Measurements from ENCODE around the gene EGFR. TPM values are rescaled to one million over a fixed set of nuclear protein-coding genes. Genes with fewer than 3 reads are reported as not detected.
A peak's percentile ranks its signal among the peaks of the same experiment; 100 is the strongest.

The EGFR gene
- total RNA-seq, 1 experiment from 2014 or later: not detected

GRCh38 chr7:55073051-55073511 lies 54.3 kb downstream of the EGFR start:
- Histone ChIP-seq H3K27ac (ENCODE audit: low read length) (peak overlapping the region; percentile 92), H3K9ac (ENCODE audit: low read length) (0 out of 2 replicates have a peak overlapping the region, but pooled peaks have one; percentile 5)

GRCh38 chr7:55073976-55074528 lies 55.2 kb downstream of the EGFR start:
- peak overlapping the region; percentile 52 for H3K4me2 ChIP-seq (ENCODE audit: low read depth, low read length, poor library complexity, severe bottlenecking)
- H3K4me1 ChIP-seq (ENCODE audit: low read length): peaks cover 59% of the 10 kb centered on the region
- H4K20me1 ChIP-seq (ENCODE audit: insufficient read depth, low read depth, low read length): no peaks in the 10 kb centered on the region
- H3K36me3 ChIP-seq (ENCODE audit: insufficient read depth, low read length): no peaks in the 10 kb centered on the region; the same call in 1 of the 2 replicates
- H3K27me3 ChIP-seq (ENCODE audit: low read length): no peaks in the 10 kb centered on the region
- peak overlapping the region; percentile 47 for H3K9ac ChIP-seq (ENCODE audit: low read length)
- peak; percentile 95 for DNase-seq
- peak overlapping the region; percentile 92 for H3K27ac ChIP-seq (ENCODE audit: low read length)
- H3K9me3 ChIP-seq (ENCODE audit: low read length): peaks cover 9% of the 10 kb centered on the region
- H3K79me2 ChIP-seq (ENCODE audit: low read length): no peaks in the 10 kb centered on the region
- H3K9me2 ChIP-seq (replicated peaks; ENCODE audit: insufficient read depth, low read length): no peaks in the 10 kb centered on the region
- peak overlapping the region; percentile 14; the same call in 1 of the 2 replicates for H3K4me3 ChIP-seq (ENCODE audit: low read length)
- H2AFZ ChIP-seq (ENCODE audit: low read length): peak overlapping the region; percentile 82

More at GRCh38 chr7:55073051-55073511, 54.3 kb downstream of the EGFR start:
- H3K79me2 ChIP-seq (ENCODE audit: low read length): no peaks in the 10 kb centered on the region
- H3K36me3 ChIP-seq (ENCODE audit: insufficient read depth, low read length): no peaks in the 10 kb centered on the region; the same call in 1 of the 2 replicates
- H3K4me2 ChIP-seq (ENCODE audit: low read depth, low read length, poor library complexity, severe bottlenecking): peak overlapping the region; percentile 52
- H2AFZ ChIP-seq (ENCODE audit: low read length): no peak overlapping the region
- peaks cover 9% of the 10 kb centered on the region for H3K9me3 ChIP-seq (ENCODE audit: low read length)
- no peaks in the 10 kb centered on the region for H3K9me2 ChIP-seq (replicated peaks; ENCODE audit: insufficient read depth, low read length)
- peak overlapping the region; percentile 18 for H3K4me3 ChIP-seq (ENCODE audit: low read length)
- H3K4me1 ChIP-seq (ENCODE audit: low read length): peaks cover 58% of the 10 kb centered on the region
- H4K20me1 ChIP-seq (ENCODE audit: insufficient read depth, low read depth, low read length): no peaks in the 10 kb centered on the region
- no peaks in the 10 kb centered on the region for H3K27me3 ChIP-seq (ENCODE audit: low read length)
- peak; percentile 95 for DNase-seq

- DNase-seq: no peak
- Histone ChIP-seq H3K9ac (ENCODE audit: low read length) (no peak overlapping the region; the same call in 1 of the 2 replicates), H3K9me3 (ENCODE audit: low read length) (peaks cover 9% of the 10 kb centered on the region), H3K4me2 (ENCODE audit: low read depth, low read length, poor library complexity, severe bottlenecking) (no peak overlapping the region), H4K20me1 (ENCODE audit: insufficient read depth, low read depth, low read length) (no peaks in the 10 kb centered on the region), H3K4me3 (ENCODE audit: low read length) (no peak overlapping the region), H3K9me2 (replicated peaks; ENCODE audit: insufficient read depth, low read length) (no peaks in the 10 kb centered on the region), H3K36me3 (ENCODE audit: insufficient read depth, low read length) (no peaks in the 10 kb centered on the region; the same call in 1 of the 2 replicates), H3K27ac (ENCODE audit: low read length) (peak overlapping the region; percentile 92; the same call in 1 of the 2 replicates), H3K79me2 (ENCODE audit: low read length) (no peaks in the 10 kb centered on the region), H3K4me1 (ENCODE audit: low read length) (peaks cover 64% of the 10 kb centered on the region), H3K27me3 (ENCODE audit: low read length) (no peaks in the 10 kb centered on the region), H2AFZ (ENCODE audit: low read length) (no peak overlapping the region)
Measured at GRCh38 chr7:55075464-55076021, 56.7 kb downstream of the EGFR start.

- H4K20me1 ChIP-seq (ENCODE audit: insufficient read depth, low read depth, low read length): no peaks in the 10 kb centered on the region
- no peaks in the 10 kb centered on the region for H3K79me2 ChIP-seq (ENCODE audit: low read length)
- H3K27ac ChIP-seq (ENCODE audit: low read length): no peak overlapping the region
- H3K9me3 ChIP-seq (ENCODE audit: low read length): no peaks in the 10 kb centered on the region
- no peak overlapping the region for H2AFZ ChIP-seq (ENCODE audit: low read length)
- no peaks in the 10 kb centered on the region for H3K27me3 ChIP-seq (ENCODE audit: low read length)
- no peak overlapping the region for H3K4me2 ChIP-seq (ENCODE audit: low read depth, low read length, poor library complexity, severe bottlenecking)
- H3K9me2 ChIP-seq (replicated peaks; ENCODE audit: insufficient read depth, low read length): no peaks in the 10 kb centered on the region
- H3K9ac ChIP-seq (ENCODE audit: low read length): no peak overlapping the region
- no peaks in the 10 kb centered on the region for H3K36me3 ChIP-seq (ENCODE audit: insufficient read depth, low read length)
- no peak for DNase-seq
- no peak overlapping the region for H3K4me3 ChIP-seq (ENCODE audit: low read length)
- peaks cover 68% of the 10 kb centered on the region for H3K4me1 ChIP-seq (ENCODE audit: low read length)
Measured at GRCh38 chr7:55077561-55078410, 59.0 kb downstream of the EGFR start.

GRCh38 chr7:55078465-55079372 lies 59.9 kb downstream of the EGFR start:
- no peaks in the 10 kb centered on the region for H3K9me3 ChIP-seq (ENCODE audit: low read length)
- H3K9me2 ChIP-seq (replicated peaks; ENCODE audit: insufficient read depth, low read length): no peaks in the 10 kb centered on the region
- peak; percentile 58 for DNase-seq
- peak overlapping the region; percentile 31; the same call in 1 of the 2 replicates for H2AFZ ChIP-seq (ENCODE audit: low read length)
- no peaks in the 10 kb centered on the region for H4K20me1 ChIP-seq (ENCODE audit: insufficient read depth, low read depth, low read length)
- H3K79me2 ChIP-seq (ENCODE audit: low read length): no peaks in the 10 kb centered on the region
- H3K36me3 ChIP-seq (ENCODE audit: insufficient read depth, low read length): no peaks in the 10 kb centered on the region
- peaks cover 58% of the 10 kb centered on the region for H3K4me1 ChIP-seq (ENCODE audit: low read length)
- H3K27ac ChIP-seq (ENCODE audit: low read length): no peak overlapping the region
- no peak overlapping the region for H3K4me3 ChIP-seq (ENCODE audit: low read length)
- H3K4me2 ChIP-seq (ENCODE audit: low read depth, low read length, poor library complexity, severe bottlenecking): peak overlapping the region; percentile 51
- 0 out of 2 replicates have a peak overlapping the region, but pooled peaks have one; percentile 0 for H3K9ac ChIP-seq (ENCODE audit: low read length)
- H3K27me3 ChIP-seq (ENCODE audit: low read length): no peaks in the 10 kb centered on the region

- Histone ChIP-seq H4K20me1 (ENCODE audit: insufficient read depth, low read depth, low read length) (no peaks in the 10 kb centered on the region), H3K4me3 (ENCODE audit: low read length) (no peak overlapping the region), H3K27ac (ENCODE audit: low read length) (no peak overlapping the region), H3K9ac (ENCODE audit: low read length) (no peak overlapping the region), H3K36me3 (ENCODE audit: insufficient read depth, low read length) (no peaks in the 10 kb centered on the region), H3K9me3 (ENCODE audit: low read length) (no peaks in the 10 kb centered on the region), H3K4me1 (ENCODE audit: low read length) (peaks cover 52% of the 10 kb centered on the region), H3K9me2 (replicated peaks; ENCODE audit: insufficient read depth, low read length) (no peaks in the 10 kb centered on the region), H3K27me3 (ENCODE audit: low read length) (no peaks in the 10 kb centered on the region), H3K4me2 (ENCODE audit: low read depth, low read length, poor library complexity, severe bottlenecking) (no peak overlapping the region), H3K79me2 (ENCODE audit: low read length) (no peaks in the 10 kb centered on the region), H2AFZ (ENCODE audit: low read length) (no peak overlapping the region)
- DNase-seq: no peak
Measured at GRCh38 chr7:55080000-55080623, 61.3 kb downstream of the EGFR start.

GRCh38 chr7:55081068-55081467 lies 62.3 kb downstream of the EGFR start:
- no peak overlapping the region for H2AFZ ChIP-seq (ENCODE audit: low read length)
- H3K9me2 ChIP-seq (replicated peaks; ENCODE audit: insufficient read depth, low read length): no peaks in the 10 kb centered on the region
- no peak overlapping the region for H3K4me3 ChIP-seq (ENCODE audit: low read length)
- DNase-seq: no peak
- H3K27ac ChIP-seq (ENCODE audit: low read length): no peak overlapping the region
- no peaks in the 10 kb centered on the region for H3K79me2 ChIP-seq (ENCODE audit: low read length)
- no peak overlapping the region for H3K4me2 ChIP-seq (ENCODE audit: low read depth, low read length, poor library complexity, severe bottlenecking)
- no peaks in the 10 kb centered on the region for H3K36me3 ChIP-seq (ENCODE audit: insufficient read depth, low read length)
- H3K27me3 ChIP-seq (ENCODE audit: low read length): no peaks in the 10 kb centered on the region
- H3K9ac ChIP-seq (ENCODE audit: low read length): no peak overlapping the region
- no peaks in the 10 kb centered on the region for H3K9me3 ChIP-seq (ENCODE audit: low read length)
- H4K20me1 ChIP-seq (ENCODE audit: insufficient read depth, low read depth, low read length): no peaks in the 10 kb centered on the region
- H3K4me1 ChIP-seq (ENCODE audit: low read length): peaks cover 52% of the 10 kb centered on the region
